Choroid plexus epithelial cell (primary cell): Measurements from ENCODE around the gene TRPC4AP.

ENCODE experiments used
- DNase-seq: peaks from one replicate; pipeline ENCODE4 v3.0.0-alpha.2; 2010; ENCODE audit warnings: low read depth
- H3K4me3 ChIP-seq: 2 replicates; pipeline ENCODE4 v1.5.1; 2011; ENCODE audit warnings: low read depth, mild to moderate bottlenecking, control low read depth, low read length, moderate library complexity
- CTCF ChIP-seq: conservative IDR thresholded peaks from 2 replicates; pipeline ENCODE4 v1.5.1; 2011; ENCODE audit warnings: low read depth, mild to moderate bottlenecking, control low read depth, inconsistent platforms, low read length, moderate library complexity

Gene TRPC4AP, protein sequence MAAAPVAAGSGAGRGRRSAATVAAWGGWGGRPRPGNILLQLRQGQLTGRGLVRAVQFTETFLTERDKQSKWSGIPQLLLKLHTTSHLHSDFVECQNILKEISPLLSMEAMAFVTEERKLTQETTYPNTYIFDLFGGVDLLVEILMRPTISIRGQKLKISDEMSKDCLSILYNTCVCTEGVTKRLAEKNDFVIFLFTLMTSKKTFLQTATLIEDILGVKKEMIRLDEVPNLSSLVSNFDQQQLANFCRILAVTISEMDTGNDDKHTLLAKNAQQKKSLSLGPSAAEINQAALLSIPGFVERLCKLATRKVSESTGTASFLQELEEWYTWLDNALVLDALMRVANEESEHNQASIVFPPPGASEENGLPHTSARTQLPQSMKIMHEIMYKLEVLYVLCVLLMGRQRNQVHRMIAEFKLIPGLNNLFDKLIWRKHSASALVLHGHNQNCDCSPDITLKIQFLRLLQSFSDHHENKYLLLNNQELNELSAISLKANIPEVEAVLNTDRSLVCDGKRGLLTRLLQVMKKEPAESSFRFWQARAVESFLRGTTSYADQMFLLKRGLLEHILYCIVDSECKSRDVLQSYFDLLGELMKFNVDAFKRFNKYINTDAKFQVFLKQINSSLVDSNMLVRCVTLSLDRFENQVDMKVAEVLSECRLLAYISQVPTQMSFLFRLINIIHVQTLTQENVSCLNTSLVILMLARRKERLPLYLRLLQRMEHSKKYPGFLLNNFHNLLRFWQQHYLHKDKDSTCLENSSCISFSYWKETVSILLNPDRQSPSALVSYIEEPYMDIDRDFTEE

GRCh38 chr20:35092524-35093266 is at the start of gene TRPC4AP:
Gene TRPC4AP (minus strand): TSS chr20:35092807. CDS start chr20:35092781, 26 bp downstream.
- peak; percentile 69 for TF ChIP-seq CTCF
- peak; percentile 93 for DNase-seq
- peak within 1 kb of the TSS; percentile 73 for H3K4me3 ChIP-seq

DNA sequence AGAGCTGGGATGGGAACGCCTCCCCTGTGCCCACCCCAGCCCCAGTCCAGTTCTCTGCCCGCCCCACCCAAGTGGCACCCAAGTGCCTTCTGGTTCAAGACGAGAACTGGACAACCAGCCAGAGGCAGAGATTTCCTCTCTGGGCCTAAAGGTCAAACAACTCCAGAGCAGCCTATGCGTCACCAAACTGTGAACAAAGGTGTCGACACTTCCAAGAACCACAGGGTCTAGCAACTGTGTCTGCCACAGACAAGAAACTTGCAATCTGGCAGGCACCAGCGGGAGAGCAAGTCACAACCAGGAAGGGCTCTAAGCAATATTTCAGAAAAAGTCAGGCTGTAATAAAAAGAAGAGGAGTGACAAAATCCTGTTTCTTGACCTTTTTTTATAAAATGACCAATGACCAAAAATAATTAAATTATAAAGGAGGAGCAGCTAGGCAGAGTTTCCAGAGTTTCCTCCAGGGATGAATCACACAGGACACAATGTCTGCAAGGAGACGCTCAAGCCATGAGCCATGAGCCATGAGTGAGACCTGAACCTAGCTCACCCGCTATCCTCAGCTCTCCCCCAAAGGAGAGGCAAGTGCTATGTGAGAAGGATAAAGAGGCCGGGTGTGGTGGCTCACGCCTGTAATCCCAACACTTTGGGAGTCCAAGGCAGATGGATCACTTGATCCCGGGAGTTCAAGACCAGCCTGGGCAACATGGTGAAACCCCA is 43.4 kb upstream of the TRPC4AP start:
- peak; percentile 87 for DNase-seq
- TF ChIP-seq CTCF = no peak
- H3K4me3 ChIP-seq = no peak overlapping the region

DNA sequence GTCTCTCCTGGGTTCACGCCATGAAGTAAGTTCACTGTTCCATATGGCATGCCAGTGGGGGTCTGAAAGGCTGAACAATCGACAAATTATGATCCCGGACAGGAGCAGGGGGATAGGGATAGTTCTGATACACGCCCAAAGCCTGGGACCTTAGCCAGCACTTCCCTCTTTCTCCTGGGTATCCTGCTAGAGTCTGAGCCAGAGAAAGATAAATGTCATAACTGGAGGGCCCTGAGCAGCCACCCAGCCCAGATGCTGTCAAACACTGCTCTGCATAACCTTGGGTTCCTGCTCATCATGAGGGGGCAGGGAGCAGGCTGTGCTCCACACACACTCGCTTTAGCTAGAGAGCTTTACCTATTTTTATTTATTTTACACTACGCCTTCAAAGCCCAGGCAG is 42.3 kb upstream of the TRPC4AP start:
- no peak for DNase-seq
- no peak overlapping the region for H3K4me3 ChIP-seq
- TF ChIP-seq CTCF = no peak

- peak; percentile 24 for DNase-seq
- TF ChIP-seq CTCF = no peak
- no peak overlapping the region for H3K4me3 ChIP-seq
These were observed 41.9 kb upstream of the TRPC4AP start for GRCh38 chr20:35134472-35134871.

GRCh38 chr20:35133735-35134134 is 41.1 kb upstream of the TRPC4AP start:
- DNase-seq = no peak
- TF ChIP-seq CTCF = no peak

GRCh38 chr20:35133031-35133430 is 40.4 kb upstream of the TRPC4AP start:
- no peak overlapping the region for H3K4me3 ChIP-seq
- no peak for TF ChIP-seq CTCF
- no peak for DNase-seq

More at GRCh38 chr20:35133735-35134134, 41.1 kb upstream of the TRPC4AP start:
- H3K4me3 ChIP-seq = no peak overlapping the region
